ENCODE data around the gene NKPD1. TPM values are rescaled to one million over a fixed set of nuclear protein-coding genes. Genes with fewer than 3 reads are reported as not detected.

Gene NKPD1, protein sequence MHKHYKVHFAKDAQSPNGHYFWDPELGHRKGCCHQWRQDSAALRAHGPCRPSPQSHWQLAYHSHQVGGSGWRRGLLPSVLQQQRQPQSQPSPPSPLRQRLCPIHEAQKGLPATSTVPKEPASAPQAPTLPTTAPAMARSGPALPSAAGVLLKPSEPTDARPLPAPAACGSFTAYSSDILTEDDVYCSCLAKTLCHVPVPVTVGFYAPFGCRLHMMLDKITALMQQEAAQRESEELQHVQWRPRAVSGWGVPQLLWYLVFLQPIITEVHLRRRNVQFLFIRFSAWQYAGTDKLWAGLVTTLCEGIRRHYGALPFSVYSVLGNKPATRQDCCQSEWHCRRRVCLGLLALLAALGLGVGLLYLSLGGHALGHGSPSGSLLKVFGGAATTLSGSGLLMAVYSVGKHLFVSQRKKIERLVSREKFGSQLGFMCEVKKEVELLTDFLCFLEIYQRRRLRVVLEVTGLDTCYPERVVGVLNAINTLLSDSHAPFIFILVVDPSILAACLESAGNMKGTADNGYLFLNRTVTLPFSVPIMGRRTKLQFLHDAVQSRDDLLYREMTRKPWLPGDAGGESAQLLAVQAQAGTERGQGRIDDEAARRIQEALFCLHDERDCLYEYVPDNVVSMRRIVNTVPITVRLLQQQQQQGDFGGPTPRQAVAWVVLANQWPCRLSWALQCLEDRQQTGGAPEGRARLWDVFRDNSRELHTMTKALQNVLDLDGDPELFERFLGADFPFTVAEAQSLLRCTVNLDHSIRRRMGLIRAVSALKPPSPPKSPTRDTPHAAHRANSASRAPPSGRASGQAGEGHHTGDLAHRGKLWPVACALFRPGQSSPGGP
- 1.4 and 1.6 TPM in 2 replicates for total RNA-seq (2013; cell fraction: nucleolus; rRNA removed)
- total RNA-seq (2014; rRNA removed) (0.05 and 0.06 TPM in 2 replicates), total RNA-seq (2014; rRNA removed; fragmentation: Illumina TruSeq; extraction: Trizol) (not detected in 2 replicates), total RNA-seq (2021) (0.05 and 0.13 TPM in 2 replicates), polyA plus RNA-seq (2011; rRNA removed) (not detected in 2 replicates), polyA plus RNA-seq (2014; fragmentation: Illumina TruSeq; extraction: Trizol) (not detected in 2 replicates), polyA plus RNA-seq (2014; fragmentation: Nextera tagmentation; extraction: Ambion mirVana) (not detected), polyA plus RNA-seq (2014; rRNA removed) (0.04 and 0.18 TPM in 2 replicates), polyA plus RNA-seq (2016; fragmentation: Nextera tagmentation; extraction: Ambion mirVana) (not detected), polyA minus RNA-seq (2011; rRNA and poly(A)+ RNA removed) (0.05 TPM in 1 of 2 replicates, not detected in the other), Bru-seq, nascent RNA (percentile 27 among the genes with signal in this experiment), BruChase-seq, experiment 1, labeled RNA remaining after a 6-hour chase (percentile 30 among the genes with signal in this experiment), BruChase-seq, experiment 2, labeled RNA remaining after a 2-hour chase (percentile 24 among the genes with signal in this experiment)
- not detected for polyA plus RNA-seq (2011; ENCODE audit: low read depth)
- polyA plus RNA-seq (2011; cell fraction: cytosol; rRNA removed) = 0.03 TPM in 1 of 2 replicates, not detected in the other
- polyA plus RNA-seq (2011; cell fraction: nucleus; rRNA removed) = 0.28 and 0.37 TPM in 2 replicates
- 0.14 and 0.17 TPM in 2 replicates for polyA plus RNA-seq (2012)
- polyA minus RNA-seq (2011; cell fraction: cytosol; rRNA and poly(A)+ RNA removed) = not detected in 2 replicates
- polyA minus RNA-seq (2011; cell fraction: nucleus; rRNA and poly(A)+ RNA removed) = 0.12 TPM in 1 of 2 replicates, not detected in the other
- long read RNA-seq, experiment 1, partial matches to known transcripts = 0 of 1 reads
- long read RNA-seq, experiment 1, other reads (novel, unspliced or antisense) = 0 of 1 reads
- long read RNA-seq, experiment 2 = 0 reads

DNA sequence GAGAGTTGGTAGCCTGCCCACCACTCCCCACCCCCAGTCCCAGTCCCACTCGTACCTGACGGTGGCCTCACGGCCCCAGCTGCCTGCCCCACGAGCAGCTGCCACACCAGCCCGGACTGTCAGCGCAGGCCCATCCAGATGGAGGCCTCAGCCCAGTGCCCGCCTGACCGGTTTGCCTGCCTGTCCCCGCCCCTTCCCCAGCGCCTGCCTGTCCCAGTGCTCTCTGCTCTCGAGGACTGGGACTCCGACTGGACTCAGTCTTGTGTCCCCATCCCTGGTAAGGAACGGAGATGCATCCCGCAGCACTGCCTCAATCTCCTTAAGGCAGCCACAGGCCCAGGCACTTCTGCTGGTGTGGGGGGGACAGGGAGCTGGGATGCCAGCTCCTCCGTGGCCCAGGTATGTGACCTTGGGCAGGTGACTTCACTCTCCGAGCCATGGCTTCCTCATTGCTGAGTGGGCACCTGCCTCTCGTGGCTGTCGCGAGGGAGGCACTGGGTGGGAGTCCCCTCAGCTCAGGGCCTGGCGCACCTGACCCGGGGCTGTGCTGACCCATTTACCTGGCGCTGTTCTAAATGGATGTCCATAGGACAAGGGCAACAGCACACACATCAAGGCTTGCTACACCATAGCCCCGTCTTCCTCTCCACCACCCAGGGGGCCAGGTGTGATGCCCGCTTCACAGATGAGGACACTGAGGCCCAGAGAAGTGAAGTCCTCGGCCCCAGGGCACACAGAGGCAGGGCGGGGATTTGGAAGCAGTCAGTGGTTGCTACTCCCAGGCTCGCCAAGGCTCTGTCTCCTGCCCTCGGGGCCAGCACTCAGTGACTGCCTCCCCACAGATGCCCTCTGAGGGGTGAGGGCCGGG is at the start of gene NKPD1:
NKPD1 (minus strand) TSS at position 113 of the 868 bp plus-strand sequence. CDS start 832 bp downstream, outside the sequence.
- no peak for ATAC-seq
- ChIA-PET POLR2A (no interaction called here), RAD21 (ENCODE audit: unreplicated experiment) (no interaction called here), CTCF (no interaction called here), SMC1A (ENCODE audit: uncharacterized antibody, unreplicated experiment) (interaction anchor here (0.6 kb wide), 1 partner anchor 102 kb away, joined by 3 read pairs; no protein-coding TSS in a partner anchor)
- H3K4me2 ChIP-seq (ENCODE audit: control insufficient read depth, insufficient read depth) = no peak within 1 kb of the TSS
- 51% methylated on average over 28 of the region's 29 CpGs for WGBS (ENCODE audit: insufficient coverage, insufficient replicate concordance, low lambda C conversion rate, missing lambda C conversion rate)
- H3K27ac ChIP-seq (ENCODE audit: control insufficient read depth, insufficient read depth) = no peak within 1 kb of the TSS
- H3K36me3 ChIP-seq (ENCODE audit: control insufficient read depth in 2 of 2, insufficient read depth in 2 of 2, low read length in 1 of 2) = no peaks in the 10 kb centered on the region
- H3K27me3 ChIP-seq (replicated peaks in 1 of 2; ENCODE audit: control insufficient read depth in 2 of 2, insufficient read depth in 2 of 2, low read length in 1 of 2) = no peaks in the 10 kb centered on the region; a peak in 1 of 4 replicates
- H3K9ac ChIP-seq (ENCODE audit: control insufficient read depth, insufficient read depth, low read length) = no peak within 1 kb of the TSS
- intact Hi-C loops (cut with micrococcal nuclease; ENCODE audit: unreplicated experiment) = no loop called here
- no peaks in the 10 kb centered on the region for H4K20me1 ChIP-seq (ENCODE audit: control insufficient read depth, insufficient read depth)
- H3K79me2 ChIP-seq (ENCODE audit: control insufficient read depth, insufficient read depth, low read length) = no peaks in the 10 kb centered on the region
- in situ Hi-C loops (cut with MboI) = no loop called here
- H3K9me3 ChIP-seq (replicated peaks; ENCODE audit: control insufficient read depth, insufficient read depth, low read length) = no peaks in the 10 kb centered on the region
- no peak within 1 kb of the TSS for H2AFZ ChIP-seq (ENCODE audit: control insufficient read depth, low read depth, low read length)
- peaks cover 18% of the 10 kb centered on the region for H3K4me1 ChIP-seq (ENCODE audit: control insufficient read depth, insufficient read depth, low read length)
- H3K4me3 ChIP-seq = no peak within 1 kb of the TSS
- BruUV-seq (replicated peaks) = no TSS peak
- no peak for FAIRE-seq
- no peak for DNase-seq (ENCODE audit: low read depth, low spot score)
- no peak for TF ChIP-seq CBX3 (IDR thresholded peaks at IDR 0.05; ENCODE audit: borderline replicate concordance, low read depth)
- TF ChIP-seq SMAD5 (IDR thresholded peaks at IDR 0.05; ENCODE audit: low read depth) = no peak
- TF ChIP-seq, protein P1, sequence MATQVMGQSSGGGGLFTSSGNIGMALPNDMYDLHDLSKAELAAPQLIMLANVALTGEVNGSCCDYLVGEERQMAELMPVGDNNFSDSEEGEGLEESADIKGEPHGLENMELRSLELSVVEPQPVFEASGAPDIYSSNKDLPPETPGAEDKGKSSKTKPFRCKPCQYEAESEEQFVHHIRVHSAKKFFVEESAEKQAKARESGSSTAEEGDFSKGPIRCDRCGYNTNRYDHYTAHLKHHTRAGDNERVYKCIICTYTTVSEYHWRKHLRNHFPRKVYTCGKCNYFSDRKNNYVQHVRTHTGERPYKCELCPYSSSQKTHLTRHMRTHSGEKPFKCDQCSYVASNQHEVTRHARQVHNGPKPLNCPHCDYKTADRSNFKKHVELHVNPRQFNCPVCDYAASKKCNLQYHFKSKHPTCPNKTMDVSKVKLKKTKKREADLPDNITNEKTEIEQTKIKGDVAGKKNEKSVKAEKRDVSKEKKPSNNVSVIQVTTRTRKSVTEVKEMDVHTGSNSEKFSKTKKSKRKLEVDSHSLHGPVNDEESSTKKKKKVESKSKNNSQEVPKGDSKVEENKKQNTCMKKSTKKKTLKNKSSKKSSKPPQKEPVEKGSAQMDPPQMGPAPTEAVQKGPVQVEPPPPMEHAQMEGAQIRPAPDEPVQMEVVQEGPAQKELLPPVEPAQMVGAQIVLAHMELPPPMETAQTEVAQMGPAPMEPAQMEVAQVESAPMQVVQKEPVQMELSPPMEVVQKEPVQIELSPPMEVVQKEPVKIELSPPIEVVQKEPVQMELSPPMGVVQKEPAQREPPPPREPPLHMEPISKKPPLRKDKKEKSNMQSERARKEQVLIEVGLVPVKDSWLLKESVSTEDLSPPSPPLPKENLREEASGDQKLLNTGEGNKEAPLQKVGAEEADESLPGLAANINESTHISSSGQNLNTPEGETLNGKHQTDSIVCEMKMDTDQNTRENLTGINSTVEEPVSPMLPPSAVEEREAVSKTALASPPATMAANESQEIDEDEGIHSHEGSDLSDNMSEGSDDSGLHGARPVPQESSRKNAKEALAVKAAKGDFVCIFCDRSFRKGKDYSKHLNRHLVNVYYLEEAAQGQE (IDR thresholded peaks at IDR 0.05; ENCODE audit: low read depth, low read length) = no peak
- TF ChIP-seq, protein P2, sequence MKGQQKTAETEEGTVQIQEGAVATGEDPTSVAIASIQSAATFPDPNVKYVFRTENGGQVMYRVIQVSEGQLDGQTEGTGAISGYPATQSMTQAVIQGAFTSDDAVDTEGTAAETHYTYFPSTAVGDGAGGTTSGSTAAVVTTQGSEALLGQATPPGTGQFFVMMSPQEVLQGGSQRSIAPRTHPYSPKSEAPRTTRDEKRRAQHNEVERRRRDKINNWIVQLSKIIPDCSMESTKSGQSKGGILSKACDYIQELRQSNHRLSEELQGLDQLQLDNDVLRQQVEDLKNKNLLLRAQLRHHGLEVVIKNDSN (IDR thresholded peaks at IDR 0.05; ENCODE audit: borderline replicate concordance, extremely low read length, insufficient read depth, low read depth, low read length) = no peak
- no peak for TF ChIP-seq SUZ12 (IDR thresholded peaks at IDR 0.05; ENCODE audit: unreplicated experiment)
- TF ChIP-seq, protein P3, sequence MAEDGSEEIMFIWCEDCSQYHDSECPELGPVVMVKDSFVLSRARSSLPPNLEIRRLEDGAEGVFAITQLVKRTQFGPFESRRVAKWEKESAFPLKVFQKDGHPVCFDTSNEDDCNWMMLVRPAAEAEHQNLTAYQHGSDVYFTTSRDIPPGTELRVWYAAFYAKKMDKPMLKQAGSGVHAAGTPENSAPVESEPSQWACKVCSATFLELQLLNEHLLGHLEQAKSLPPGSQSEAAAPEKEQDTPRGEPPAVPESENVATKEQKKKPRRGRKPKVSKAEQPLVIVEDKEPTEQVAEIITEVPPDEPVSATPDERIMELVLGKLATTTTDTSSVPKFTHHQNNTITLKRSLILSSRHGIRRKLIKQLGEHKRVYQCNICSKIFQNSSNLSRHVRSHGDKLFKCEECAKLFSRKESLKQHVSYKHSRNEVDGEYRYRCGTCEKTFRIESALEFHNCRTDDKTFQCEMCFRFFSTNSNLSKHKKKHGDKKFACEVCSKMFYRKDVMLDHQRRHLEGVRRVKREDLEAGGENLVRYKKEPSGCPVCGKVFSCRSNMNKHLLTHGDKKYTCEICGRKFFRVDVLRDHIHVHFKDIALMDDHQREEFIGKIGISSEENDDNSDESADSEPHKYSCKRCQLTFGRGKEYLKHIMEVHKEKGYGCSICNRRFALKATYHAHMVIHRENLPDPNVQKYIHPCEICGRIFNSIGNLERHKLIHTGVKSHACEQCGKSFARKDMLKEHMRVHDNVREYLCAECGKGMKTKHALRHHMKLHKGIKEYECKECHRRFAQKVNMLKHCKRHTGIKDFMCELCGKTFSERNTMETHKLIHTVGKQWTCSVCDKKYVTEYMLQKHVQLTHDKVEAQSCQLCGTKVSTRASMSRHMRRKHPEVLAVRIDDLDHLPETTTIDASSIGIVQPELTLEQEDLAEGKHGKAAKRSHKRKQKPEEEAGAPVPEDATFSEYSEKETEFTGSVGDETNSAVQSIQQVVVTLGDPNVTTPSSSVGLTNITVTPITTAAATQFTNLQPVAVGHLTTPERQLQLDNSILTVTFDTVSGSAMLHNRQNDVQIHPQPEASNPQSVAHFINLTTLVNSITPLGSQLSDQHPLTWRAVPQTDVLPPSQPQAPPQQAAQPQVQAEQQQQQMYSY (CRISPR knock-in tag; IDR thresholded peaks at IDR 0.05) = no peak
